CD4-positive, alpha-beta T cell treated with Interleukin-17A for 4 hours (primary cell): Measurements from ENCODE around the gene PNMA8C.
"Not testable (repeated sequence)": the region's sequence is repeated elsewhere in the genome, so short reads cannot be mapped to it uniquely, and the experiment has no call there.

Source experiments
- DNase-seq: peaks from one replicate; pipeline ENCODE4 v3.0.0-alpha.2; 2020; ENCODE audit warnings: mixed read lengths

PNMA8C gene

GRCh38 chr19:46411088-46411924 lies 17.4 kb downstream of the PNMA8C start:
- no peak for DNase-seq

GRCh38 chr19:46410205-46411087 lies 18.3 kb downstream of the PNMA8C start:
- no peak for DNase-seq

- no peak for DNase-seq
Measured at GRCh38 chr19:46409191-46409590, 19.5 kb downstream of the PNMA8C start.

GRCh38 chr19:46408664-46409039 lies 20.1 kb downstream of the PNMA8C start:
- no peak for DNase-seq

- no peak for DNase-seq
Measured at GRCh38 chr19:46407856-46408663, 20.7 kb downstream of the PNMA8C start.

GRCh38 chr19:46406976-46407375 lies 21.8 kb downstream of the PNMA8C start:
- no peak for DNase-seq

GRCh38 chr19:46404753-46405468 lies 23.8 kb downstream of the PNMA8C start:
- no peak for DNase-seq

GRCh38 chr19:46404055-46404752 lies 24.5 kb downstream of the PNMA8C start:
- no peak for DNase-seq

GRCh38 chr19:46402725-46403124 lies 26.0 kb downstream of the PNMA8C start:
- DNase-seq, result no peak

- not testable (repeated sequence) for DNase-seq
Measured at GRCh38 chr19:46397801-46398479, 30.8 kb downstream of the PNMA8C start.

- DNase-seq, result no peak
Measured at GRCh38 chr19:46394402-46394797, 34.3 kb downstream of the PNMA8C start.

- DNase-seq, result no peak
Measured at GRCh38 chr19:46393456-46394401, 35.0 kb downstream of the PNMA8C start.

- DNase-seq, result no peak
Measured at GRCh38 chr19:46392837-46393236, 35.9 kb downstream of the PNMA8C start.

- DNase-seq, result no peak
Measured at GRCh38 chr19:46392252-46392801, 36.4 kb downstream of the PNMA8C start.

GRCh38 chr19:46391296-46392251 lies 37.2 kb downstream of the PNMA8C start:
- no peak for DNase-seq

GRCh38 chr19:46390866-46391265 lies 37.9 kb downstream of the PNMA8C start:
- no peak for DNase-seq

GRCh38 chr19:46390121-46390858 lies 38.4 kb downstream of the PNMA8C start:
- no peak for DNase-seq
